Measurements from ENCODE around the gene HP1BP3. TPM values are rescaled to one million over a fixed set of nuclear protein-coding genes. Genes with fewer than 3 reads are reported as not detected.

Gene HP1BP3
- total RNA-seq, 6 experiments from 2014 or later, result 171 to 207 (median 200) TPM

GRCh38 chr1:20698195-20698910 lies 88.8 kb downstream of the HP1BP3 start:
- Mint-ChIP-seq H3K36me3 (ENCODE audit: low read depth) (peaks cover 11% of the 10 kb centered on the region; the same call in 1 of the 2 replicates), H3K27ac (peak overlapping the region; percentile 98), H3K4me1 (ENCODE audit: low read depth) (peaks cover 44% of the 10 kb centered on the region), H3K27me3 (ENCODE audit: insufficient read depth) (peaks cover 5% of the 10 kb centered on the region), H3K9me3 (no peaks in the 10 kb centered on the region), H3K4me3 (peak overlapping the region; percentile 86)
- DNase-seq, result peak; percentile 75
- no peak for TF ChIP-seq CTCF (IDR thresholded peaks at IDR 0.05)

- Mint-ChIP-seq H3K4me1 (ENCODE audit: low read depth) (peaks cover 44% of the 10 kb centered on the region), H3K27me3 (ENCODE audit: insufficient read depth) (peaks cover 5% of the 10 kb centered on the region), H3K4me3 (peak overlapping the region; percentile 91), H3K9me3 (no peaks in the 10 kb centered on the region), H3K27ac (peak overlapping the region; percentile 98), H3K36me3 (ENCODE audit: low read depth) (peaks cover 6% of the 10 kb centered on the region; the same call in 1 of the 2 replicates)
- no peak for DNase-seq
- TF ChIP-seq CTCF (IDR thresholded peaks at IDR 0.05), result no peak
Observed at GRCh38 chr1:20697563-20697962, 89.5 kb downstream of the HP1BP3 start.

GRCh38 chr1:20696397-20697333 lies 90.4 kb downstream of the HP1BP3 start:
- Mint-ChIP-seq H3K27ac (peak overlapping the region; percentile 98), H3K9me3 (no peaks in the 10 kb centered on the region), H3K4me3 (peak overlapping the region; percentile 91), H3K36me3 (ENCODE audit: low read depth) (peaks cover 6% of the 10 kb centered on the region; the same call in 1 of the 2 replicates), H3K4me1 (ENCODE audit: low read depth) (peaks cover 51% of the 10 kb centered on the region), H3K27me3 (ENCODE audit: insufficient read depth) (peaks cover 5% of the 10 kb centered on the region)
- DNase-seq, result peak; percentile 96
- peak; percentile 99 for TF ChIP-seq CTCF (IDR thresholded peaks at IDR 0.05)

- DNase-seq, result no peak
- Mint-ChIP-seq H3K36me3 (ENCODE audit: low read depth) (peaks cover 6% of the 10 kb centered on the region; the same call in 1 of the 2 replicates), H3K4me1 (ENCODE audit: low read depth) (peaks cover 47% of the 10 kb centered on the region), H3K27ac (no peak overlapping the region), H3K9me3 (no peaks in the 10 kb centered on the region), H3K27me3 (ENCODE audit: insufficient read depth) (peaks cover 5% of the 10 kb centered on the region), H3K4me3 (peak overlapping the region; percentile 91)
- TF ChIP-seq CTCF (IDR thresholded peaks at IDR 0.05), result no peak
Observed at GRCh38 chr1:20695515-20695914, 91.6 kb downstream of the HP1BP3 start.

- no peak overlapping the region for H3K4me3 Mint-ChIP-seq
- peaks cover 34% of the 10 kb centered on the region for H3K4me1 Mint-ChIP-seq (ENCODE audit: low read depth)
- peaks cover 3% of the 10 kb centered on the region for H3K27me3 Mint-ChIP-seq (ENCODE audit: insufficient read depth)
- peaks cover 5% of the 10 kb centered on the region; the same call in 1 of the 2 replicates for H3K36me3 Mint-ChIP-seq (ENCODE audit: low read depth)
- TF ChIP-seq CTCF (IDR thresholded peaks at IDR 0.05), result no peak
- H3K9me3 Mint-ChIP-seq, result no peaks in the 10 kb centered on the region
- no peak for DNase-seq
- no peak overlapping the region for H3K27ac Mint-ChIP-seq
Observed at GRCh38 chr1:20693623-20694022, 93.5 kb downstream of the HP1BP3 start.

Other genes with a start within 250 kb of the HP1BP3 start
- under 1 TPM in 1 of 6 experiments, not detected in 5; 0.07 TPM for gene FAM43B, start 234.7 kb downstream of the HP1BP3 start, total RNA-seq (2021; fragmentation: NEBNext Ultra II Directional; extraction: Animal tissue kit (Norgen Biotek cat#: 25700))
- gene CDA, start 198.2 kb downstream of the HP1BP3 start, total RNA-seq (2021; fragmentation: NEBNext Ultra II Directional; extraction: Animal tissue kit (Norgen Biotek cat#: 25700)), result 10 to 100 TPM in 4 of 6 experiments, 1 to 10 TPM in 2; 6.7 to 15.4 (median 13.3) TPM
- gene PINK1, start 153.8 kb downstream of the HP1BP3 start, total RNA-seq (2021; fragmentation: NEBNext Ultra II Directional; extraction: Animal tissue kit (Norgen Biotek cat#: 25700)), result 100 to 1,000 TPM in 3 of 6 experiments, 10 to 100 TPM in 3; 89.9 to 134 (median 99.1) TPM
- gene DDOST, start 125.9 kb downstream of the HP1BP3 start, total RNA-seq (2021; fragmentation: NEBNext Ultra II Directional; extraction: Animal tissue kit (Norgen Biotek cat#: 25700)), result 100 to 1,000 TPM; 266 to 291 (median 281) TPM
- gene KIF17, start 69.3 kb downstream of the HP1BP3 start, total RNA-seq (2021; fragmentation: NEBNext Ultra II Directional; extraction: Animal tissue kit (Norgen Biotek cat#: 25700)), result 1 to 10 TPM; 5.8 to 8.1 (median 7.4) TPM
- gene SH2D5, start 54.6 kb downstream of the HP1BP3 start, total RNA-seq (2021; fragmentation: NEBNext Ultra II Directional; extraction: Animal tissue kit (Norgen Biotek cat#: 25700)), result 10 to 100 TPM; 12.0 to 15.9 (median 13.2) TPM